BJ (cell line): ENCODE measurements around the gene LLGL2. TPM values are rescaled to one million over a fixed set of nuclear protein-coding genes. Genes with fewer than 3 reads are reported as not detected.
"Not testable (repeated sequence)": the region's sequence is repeated elsewhere in the genome, so short reads cannot be mapped to it uniquely, and the experiment has no call there.

Experiments used
- CTCF ChIA-PET: fragments of 350-600 bp; formaldehyde crosslinking; extraction: SDS; loops from one replicate; lab custom pipeline; 2021; ENCODE audit warnings: antibody characterized with exemption, inconsistent platforms; lab: Yijun Ruan, JAX
- POLR2A ChIA-PET: fragments of 300-600 bp; sonication (Branson Sonifier 250); formaldehyde crosslinking; extraction: SDS; loops from one replicate; lab custom pipeline; 2021; ENCODE audit warnings: antibody characterized with exemption; lab: Charles Lee
- DNase-seq: peaks from one replicate; pipeline ENCODE4 v3.0.0-alpha.2; 2011; ENCODE audit warnings: low read depth
- H3K27me3 ChIP-seq: 2 replicates; pipeline ENCODE4 v1.6.0; 2011; ENCODE audit warnings: low read length; ENCODE audit not compliant: control insufficient read depth, insufficient read depth
- H3K36me3 ChIP-seq: 2 replicates; pipeline ENCODE4 v1.5.1; 2011; ENCODE audit warnings: low read length; ENCODE audit not compliant: control insufficient read depth, insufficient read depth
- H3K4me3 ChIP-seq: 2 replicates; pipeline ENCODE4 v1.5.1; 2011; ENCODE audit warnings: low read depth, mild to moderate bottlenecking, control low read depth, low read length
- CTCF ChIP-seq: IDR thresholded peaks from 2 replicates; pipeline ENCODE4 v1.5.1; 2011; ENCODE audit warnings: low read depth, mild to moderate bottlenecking, control low read depth, inconsistent platforms, low read length, moderate library complexity; ENCODE audit not compliant: insufficient read depth
- polyA minus RNA-seq: library from RNA; depleted of rRNA, polyadenylated mRNA; stranded (reverse); fragments of >200 nt; gene quantifications from 2 replicates; pipeline ENCODE4 v1.2.3, GENCODE V29; 2011; rRNA and poly(A)+ RNA removed
- polyA plus RNA-seq: library from polyadenylated mRNA; depleted of rRNA; stranded (reverse); fragments of >200 nt; gene quantifications from 2 replicates; pipeline ENCODE4 v1.2.3, GENCODE V29; 2011; rRNA removed

Gene LLGL2, protein sequence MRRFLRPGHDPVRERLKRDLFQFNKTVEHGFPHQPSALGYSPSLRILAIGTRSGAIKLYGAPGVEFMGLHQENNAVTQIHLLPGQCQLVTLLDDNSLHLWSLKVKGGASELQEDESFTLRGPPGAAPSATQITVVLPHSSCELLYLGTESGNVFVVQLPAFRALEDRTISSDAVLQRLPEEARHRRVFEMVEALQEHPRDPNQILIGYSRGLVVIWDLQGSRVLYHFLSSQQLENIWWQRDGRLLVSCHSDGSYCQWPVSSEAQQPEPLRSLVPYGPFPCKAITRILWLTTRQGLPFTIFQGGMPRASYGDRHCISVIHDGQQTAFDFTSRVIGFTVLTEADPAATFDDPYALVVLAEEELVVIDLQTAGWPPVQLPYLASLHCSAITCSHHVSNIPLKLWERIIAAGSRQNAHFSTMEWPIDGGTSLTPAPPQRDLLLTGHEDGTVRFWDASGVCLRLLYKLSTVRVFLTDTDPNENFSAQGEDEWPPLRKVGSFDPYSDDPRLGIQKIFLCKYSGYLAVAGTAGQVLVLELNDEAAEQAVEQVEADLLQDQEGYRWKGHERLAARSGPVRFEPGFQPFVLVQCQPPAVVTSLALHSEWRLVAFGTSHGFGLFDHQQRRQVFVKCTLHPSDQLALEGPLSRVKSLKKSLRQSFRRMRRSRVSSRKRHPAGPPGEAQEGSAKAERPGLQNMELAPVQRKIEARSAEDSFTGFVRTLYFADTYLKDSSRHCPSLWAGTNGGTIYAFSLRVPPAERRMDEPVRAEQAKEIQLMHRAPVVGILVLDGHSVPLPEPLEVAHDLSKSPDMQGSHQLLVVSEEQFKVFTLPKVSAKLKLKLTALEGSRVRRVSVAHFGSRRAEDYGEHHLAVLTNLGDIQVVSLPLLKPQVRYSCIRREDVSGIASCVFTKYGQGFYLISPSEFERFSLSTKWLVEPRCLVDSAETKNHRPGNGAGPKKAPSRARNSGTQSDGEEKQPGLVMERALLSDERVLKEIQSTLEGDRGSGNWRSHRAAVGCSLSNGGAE
- polyA plus RNA-seq (0.97 and 1.6 TPM in 2 replicates), polyA minus RNA-seq (0.28 and 0.41 TPM in 2 replicates)

DNA sequence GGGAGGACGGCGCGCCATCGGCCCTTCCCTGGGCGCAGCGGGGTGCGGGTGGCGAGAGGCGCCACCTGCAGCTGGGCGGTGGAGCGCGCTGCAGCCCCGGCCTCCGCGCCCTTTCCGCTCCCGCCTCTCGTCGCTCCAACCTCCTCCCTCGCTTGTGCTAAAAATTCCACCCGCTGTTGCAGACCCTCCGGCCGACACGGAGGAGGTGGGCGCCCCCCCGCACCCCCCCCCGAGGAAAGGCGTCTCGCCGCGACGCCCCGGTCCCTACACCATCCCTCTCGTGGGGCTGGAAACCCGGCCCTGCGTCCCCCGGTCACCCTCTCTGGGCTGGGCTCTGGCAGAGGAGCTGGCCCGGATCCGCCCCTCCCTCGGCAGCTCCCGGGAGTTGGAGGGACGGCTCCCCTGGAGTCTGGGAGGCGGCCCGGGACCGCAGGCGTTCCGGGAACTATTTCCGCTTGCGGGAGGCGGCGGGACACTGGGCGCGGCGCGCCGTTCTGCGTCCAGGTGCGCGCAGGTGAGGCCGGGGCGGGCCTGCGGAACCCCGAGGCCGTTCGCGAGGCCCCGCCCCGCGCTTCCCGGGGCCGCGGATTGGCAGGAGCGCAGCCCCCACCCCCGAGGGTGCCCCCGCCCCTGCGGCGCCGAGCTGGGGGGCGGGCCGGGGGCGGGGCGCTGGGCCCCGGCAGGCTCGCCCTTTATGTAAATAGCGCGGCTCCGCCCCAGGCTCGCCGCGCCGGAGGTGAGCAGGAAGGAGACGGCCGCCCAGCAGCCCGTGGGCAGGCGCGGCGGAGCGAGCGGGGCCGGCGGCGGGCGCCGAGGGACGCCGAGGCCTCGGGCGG, at the start of gene LLGL2:
Gene LLGL2, plus strand, starts transcription at position 728 of the 836 bp plus-strand sequence. CDS start 17,730 bp downstream, outside the sequence.
- 0 out of 2 replicates have a peak, but pooled peaks have one; percentile 22 for TF ChIP-seq CTCF
- DNase-seq: no peak
- CTCF ChIA-PET: interaction anchor here (0.6 to 1.4 kb wide), 4 partner anchors 9 to 98 kb away, joined by 3 to 8 read pairs (median 4); partner anchors contain the start of gene TSEN54
- POLR2A ChIA-PET: interaction anchor here (0.6 kb wide), 1 partner anchor 228 kb away, joined by 6 read pairs; no protein-coding TSS in a partner anchor
- no peaks in the 10 kb centered on the region; the same call in 1 of the 2 replicates for H3K36me3 ChIP-seq
- peak within 1 kb of the TSS; percentile 51 for H3K4me3 ChIP-seq
- peaks cover 3% of the 10 kb centered on the region; the same call in 1 of the 2 replicates for H3K27me3 ChIP-seq

DNA sequence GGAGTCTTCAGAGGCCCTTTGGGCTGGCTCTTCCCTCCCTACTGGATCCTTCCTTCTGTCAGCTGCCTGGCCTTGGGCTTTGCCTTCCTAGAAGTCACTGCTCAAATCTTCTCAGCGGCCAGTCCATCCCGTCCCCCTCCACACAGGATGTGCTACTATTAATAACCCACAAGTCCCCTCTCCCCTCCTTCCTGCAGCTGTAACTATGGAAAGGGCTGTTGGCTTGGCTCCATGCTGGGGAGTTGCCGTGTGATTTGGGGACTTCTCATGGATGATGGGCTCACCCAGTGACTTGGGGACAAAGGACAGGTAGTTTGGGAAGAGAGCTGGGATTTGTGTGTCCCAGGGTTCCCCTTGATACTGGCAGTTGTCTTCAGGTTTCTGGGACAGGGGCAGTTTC, 49.6 kb upstream of the LLGL2 start:
- no peak overlapping the region for H3K4me3 ChIP-seq
- CTCF ChIA-PET: interaction anchor here (0.6 kb wide), 1 partner anchor 51 kb away, joined by 5 read pairs; no protein-coding TSS in a partner anchor
- POLR2A ChIA-PET: no interaction called here
- H3K27me3 ChIP-seq: no peaks in the 10 kb centered on the region
- no peak for DNase-seq
- TF ChIP-seq CTCF: no peak
- peaks cover 12% of the 10 kb centered on the region for H3K36me3 ChIP-seq

GRCh38 chr17:75476271-75476671, 49.2 kb upstream of the LLGL2 start:
- CTCF ChIA-PET: interaction anchor here (1.3 kb wide), 1 partner anchor 40 kb away, joined by 4 read pairs; the partner anchor contains the start of gene TSEN54
- DNase-seq: no peak
- POLR2A ChIA-PET: interaction anchor here (0.6 to 1.0 kb wide), 2 partner anchors 46 to 167 kb away, joined by 7 to 30 read pairs; no protein-coding TSS in a partner anchor
- TF ChIP-seq CTCF: no peak
- H3K4me3 ChIP-seq: no peak overlapping the region
- no peaks in the 10 kb centered on the region for H3K27me3 ChIP-seq
- peaks cover 12% of the 10 kb centered on the region for H3K36me3 ChIP-seq

- Histone ChIP-seq H3K4me3 (no peak overlapping the region), H3K27me3 (no peaks in the 10 kb centered on the region), H3K36me3 (peaks cover 11% of the 10 kb centered on the region)
- no peak for DNase-seq
- CTCF ChIA-PET: interaction anchor here (0.6 to 1.3 kb wide), 2 partner anchors 19 to 39 kb away, joined by 3 to 4 read pairs; partner anchors contain the start of gene TSEN54
- POLR2A ChIA-PET: interaction anchor here (0.6 to 1.0 kb wide), 2 partner anchors 47 to 166 kb away, joined by 7 to 30 read pairs; no protein-coding TSS in a partner anchor
- no peak for TF ChIP-seq CTCF
Measured at GRCh38 chr17:75476752-75477489, 48.6 kb upstream of the LLGL2 start.

DNA sequence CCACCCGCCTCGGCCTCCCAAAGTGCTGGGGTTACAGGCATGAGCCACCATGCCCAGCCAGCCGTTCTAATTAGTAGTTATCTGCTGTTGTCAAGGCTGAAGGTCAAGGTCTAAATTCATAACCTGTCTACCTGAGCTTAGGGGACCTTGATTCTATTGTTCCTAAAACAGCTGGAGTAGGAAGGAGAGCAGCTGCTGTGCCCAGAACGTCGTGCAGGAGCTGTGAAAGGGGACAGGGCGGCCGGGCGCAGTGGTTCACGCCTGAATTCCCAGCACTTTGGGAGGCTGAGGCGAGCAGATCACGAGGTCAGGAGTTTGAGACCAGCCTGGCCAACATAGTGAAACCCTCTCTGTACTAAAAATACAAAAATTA, 48.0 kb upstream of the LLGL2 start:
- H3K4me3 ChIP-seq, DNase-seq, H3K36me3 ChIP-seq, H3K27me3 ChIP-seq, POLR2A ChIA-PET: not testable (repeated sequence)
- CTCF ChIA-PET: interaction anchor here (1.3 kb wide), 1 partner anchor 39 kb away, joined by 4 read pairs; the partner anchor contains the start of gene TSEN54
